ENCODE measurements around the gene HMX1. TPM values are rescaled to one million over a fixed set of nuclear protein-coding genes. Genes with fewer than 3 reads are reported as not detected.
A peak's percentile ranks its signal among the peaks of the same experiment; 100 is the strongest.

The HMX1 gene
- total RNA-seq, 2 donors from 2014 or later: not detected

- Mint-ChIP-seq H3K27ac (no peak overlapping the region), H3K9me3 (no peaks in the 10 kb centered on the region), H3K36me3 (no peaks in the 10 kb centered on the region)
- ATAC-seq: no peak
- no peak for DNase-seq (ENCODE audit: low spot score in 2 of 2)
These were observed 39.3 kb downstream of the HMX1 start for GRCh38 chr4:8832113-8832915.

DNA sequence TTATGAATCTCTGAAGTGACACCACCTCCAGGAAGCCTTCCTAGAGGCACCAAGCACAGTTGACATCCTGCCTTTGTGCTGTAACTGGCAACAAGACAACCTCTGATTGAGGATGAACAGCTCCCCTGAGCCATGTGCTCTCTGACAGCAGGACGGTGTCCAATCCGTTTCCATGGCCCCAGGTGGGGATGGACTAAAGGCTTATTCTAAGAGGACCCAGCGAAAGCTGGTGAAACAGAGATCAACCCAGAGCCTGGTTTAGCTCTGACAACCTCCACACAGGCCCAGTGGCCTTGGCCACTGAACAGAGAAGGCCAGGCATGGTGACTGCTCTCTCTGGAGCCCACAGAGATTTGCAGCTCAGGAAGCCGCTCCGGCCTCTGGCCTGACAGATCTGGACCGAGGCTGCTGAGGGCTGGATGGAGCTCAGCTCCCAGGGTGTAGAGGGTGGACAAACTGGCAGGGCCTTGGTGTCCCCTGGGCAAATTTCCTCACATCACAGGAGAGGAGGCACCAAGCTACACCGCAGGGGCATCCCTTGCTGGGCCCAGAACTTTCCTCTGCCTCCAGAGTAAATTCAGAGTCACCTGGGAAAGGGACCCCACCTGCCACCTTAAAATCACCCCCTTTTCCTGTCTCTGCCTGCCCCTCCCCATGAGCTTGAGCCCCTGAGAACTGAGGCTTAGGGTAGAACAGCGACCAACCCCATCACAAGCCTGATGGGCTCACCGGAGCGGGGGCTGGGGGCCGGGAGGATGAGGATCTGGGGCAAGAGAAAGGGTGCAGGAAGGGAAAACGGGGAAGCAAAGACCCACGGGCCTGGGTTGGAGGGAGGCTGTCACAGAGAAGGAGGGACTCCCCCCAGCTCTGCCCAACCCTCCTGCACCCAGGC lies 40.2 kb downstream of the HMX1 start:
- Mint-ChIP-seq H3K36me3 (no peaks in the 10 kb centered on the region), H3K27ac (no peak overlapping the region), H3K9me3 (no peaks in the 10 kb centered on the region)
- peak in 1 of 2 donors; percentile 14 for DNase-seq (ENCODE audit: low spot score in 2 of 2)
- no peak for ATAC-seq

DNA sequence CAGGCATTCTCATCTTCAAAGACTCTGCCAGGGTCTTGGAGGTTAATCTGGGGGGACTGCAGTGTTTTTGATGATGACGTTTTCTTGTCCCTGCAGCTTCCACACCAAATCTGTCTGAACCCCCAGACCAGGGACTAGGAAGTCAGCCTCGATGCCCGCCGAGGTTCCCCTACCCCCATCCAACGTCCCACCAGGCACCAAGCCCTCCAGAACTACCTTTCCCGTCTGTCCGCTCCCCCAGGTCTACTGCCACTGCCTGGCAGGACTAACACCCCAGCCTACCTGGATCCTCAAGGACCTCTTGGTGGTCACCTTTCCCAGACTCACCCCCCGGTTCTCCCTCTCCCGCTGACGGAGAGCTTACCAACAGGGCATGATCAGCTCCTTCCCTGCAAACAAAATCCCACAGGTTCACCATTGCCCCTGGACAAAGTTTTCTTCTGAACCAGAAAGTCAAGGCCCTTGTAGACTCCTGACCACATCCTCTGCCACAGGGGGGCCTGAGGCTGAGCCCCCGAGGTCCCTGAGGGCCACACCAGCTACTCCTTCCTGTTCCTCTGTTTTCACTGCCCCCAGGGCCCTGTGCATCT lies 40.9 kb downstream of the HMX1 start:
- Mint-ChIP-seq H3K27ac (no peak overlapping the region), H3K9me3 (no peaks in the 10 kb centered on the region), H3K36me3 (no peaks in the 10 kb centered on the region)
- DNase-seq (ENCODE audit: low spot score in 2 of 2) (no peak), ATAC-seq (no peak)

DNA sequence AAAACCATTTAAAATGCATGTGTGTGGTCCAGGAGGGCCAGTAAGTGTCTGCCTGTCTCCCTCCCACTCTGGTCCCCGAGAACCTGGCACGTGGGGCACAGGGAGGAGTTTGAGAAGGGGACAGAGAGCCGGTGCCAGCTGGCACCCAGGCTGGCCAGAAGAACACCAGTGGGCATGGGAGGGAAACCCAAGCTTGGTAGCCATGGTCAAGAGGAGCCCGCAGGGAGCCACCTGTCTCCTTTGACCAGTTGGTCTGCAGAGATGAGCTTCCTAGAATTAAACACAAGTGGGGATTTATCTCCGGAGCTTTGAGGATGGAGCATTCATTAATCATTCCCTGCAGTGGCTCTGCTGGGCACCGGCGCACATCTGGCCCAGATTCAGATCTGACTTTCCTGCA lies 41.6 kb downstream of the HMX1 start:
- H3K27ac Mint-ChIP-seq: no peak overlapping the region
- ATAC-seq: no peak
- H3K9me3 Mint-ChIP-seq: no peaks in the 10 kb centered on the region
- peak in 1 of 2 donors; percentile 33 for DNase-seq (ENCODE audit: low spot score in 2 of 2)
- no peaks in the 10 kb centered on the region for H3K36me3 Mint-ChIP-seq

- no peaks in the 10 kb centered on the region for H3K36me3 Mint-ChIP-seq
- peak in 1 of 2 donors; percentile 3 for DNase-seq (ENCODE audit: low spot score in 2 of 2)
- H3K9me3 Mint-ChIP-seq: no peaks in the 10 kb centered on the region
- no peak for ATAC-seq
- H3K27ac Mint-ChIP-seq: no peak overlapping the region
These were observed 42.1 kb downstream of the HMX1 start for GRCh38 chr4:8829584-8829983.

GRCh38 chr4:8828869-8829268 lies 42.8 kb downstream of the HMX1 start:
- H3K27ac Mint-ChIP-seq: no peak overlapping the region
- no peaks in the 10 kb centered on the region for H3K36me3 Mint-ChIP-seq
- no peak for ATAC-seq
- no peaks in the 10 kb centered on the region for H3K9me3 Mint-ChIP-seq
- peak in 1 of 2 donors; percentile 3 for DNase-seq (ENCODE audit: low spot score in 2 of 2)

- Mint-ChIP-seq H3K27ac (no peak overlapping the region), H3K9me3 (no peaks in the 10 kb centered on the region), H3K36me3 (no peaks in the 10 kb centered on the region)
- DNase-seq (ENCODE audit: low spot score in 2 of 2): no peak
- ATAC-seq: no peak
These were observed 50.3 kb downstream of the HMX1 start for GRCh38 chr4:8821151-8821950.

GRCh38 chr4:8820178-8821102 lies 51.2 kb downstream of the HMX1 start:
- ATAC-seq (no peak), DNase-seq (ENCODE audit: low spot score in 2 of 2) (no peak)
- Mint-ChIP-seq H3K27ac (no peak overlapping the region), H3K9me3 (no peaks in the 10 kb centered on the region), H3K36me3 (no peaks in the 10 kb centered on the region)

GRCh38 chr4:8819473-8820177 lies 52.0 kb downstream of the HMX1 start:
- Mint-ChIP-seq H3K36me3 (no peaks in the 10 kb centered on the region), H3K27ac (no peak overlapping the region), H3K9me3 (no peaks in the 10 kb centered on the region)
- DNase-seq (ENCODE audit: low spot score in 2 of 2) (no peak), ATAC-seq (no peak)

- Mint-ChIP-seq H3K36me3 (no peaks in the 10 kb centered on the region), H3K27ac (no peak overlapping the region), H3K9me3 (no peaks in the 10 kb centered on the region)
- no peak for ATAC-seq
- no peak for DNase-seq (ENCODE audit: low spot score in 2 of 2)
These were observed 52.6 kb downstream of the HMX1 start for GRCh38 chr4:8819019-8819418.

DNA sequence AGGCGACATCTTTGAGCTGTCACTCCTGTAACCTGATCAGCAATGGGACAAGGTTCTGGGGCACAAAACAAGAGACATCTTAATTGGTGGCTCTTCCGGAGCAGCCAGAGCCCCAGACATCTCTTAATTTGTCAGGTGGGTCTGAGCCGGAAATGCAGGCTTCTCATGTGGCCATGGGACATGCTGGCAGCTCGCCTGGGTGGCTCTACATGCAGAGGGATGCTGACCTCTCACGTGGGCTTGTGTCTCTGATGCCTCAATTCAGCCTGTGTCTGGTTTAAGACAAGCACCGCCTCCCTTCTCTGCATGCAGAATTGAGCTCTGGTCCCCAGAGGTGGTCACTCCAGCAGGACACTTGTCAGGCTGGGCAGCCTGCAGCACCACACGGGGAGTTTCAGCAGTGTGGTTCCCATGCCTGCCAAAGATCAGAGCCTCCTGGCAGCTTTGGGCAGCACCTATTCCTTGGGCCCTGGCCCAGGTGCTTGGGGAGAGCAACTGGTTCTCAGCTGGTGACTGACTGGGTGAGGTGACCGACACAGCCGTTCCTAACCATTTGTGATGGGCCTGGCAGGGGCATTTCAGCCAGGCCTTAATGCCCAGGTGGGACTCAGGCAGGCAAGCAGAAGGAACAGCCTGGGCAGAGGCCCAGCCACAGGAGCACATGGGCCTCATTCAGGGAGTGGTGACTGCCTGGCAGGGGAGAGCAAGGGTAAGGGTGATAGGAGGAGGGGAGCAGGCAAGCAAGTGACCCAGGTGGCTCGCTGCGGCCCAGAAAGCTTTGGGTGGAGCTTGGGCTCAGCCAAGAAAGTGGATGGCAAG lies 53.4 kb downstream of the HMX1 start:
- DNase-seq (ENCODE audit: low spot score in 2 of 2) (no peak), ATAC-seq (no peak)
- Mint-ChIP-seq H3K27ac (no peak overlapping the region), H3K36me3 (no peaks in the 10 kb centered on the region), H3K9me3 (no peaks in the 10 kb centered on the region)

GRCh38 chr4:8817813-8818062 lies 53.9 kb downstream of the HMX1 start:
- no peak for ATAC-seq
- Mint-ChIP-seq H3K27ac (no peak overlapping the region), H3K9me3 (no peaks in the 10 kb centered on the region)

GRCh38 chr4:8817096-8817812 lies 54.4 kb downstream of the HMX1 start:
- H3K27ac Mint-ChIP-seq: no peak overlapping the region
- H3K36me3 Mint-ChIP-seq: no peaks in the 10 kb centered on the region
- peak in 1 of 2 donors; percentile 25 for DNase-seq (ENCODE audit: low spot score in 2 of 2)
- no peak for ATAC-seq
- H3K9me3 Mint-ChIP-seq: no peaks in the 10 kb centered on the region

More at GRCh38 chr4:8817813-8818062, 53.9 kb downstream of the HMX1 start:
- no peak for DNase-seq (ENCODE audit: low spot score in 2 of 2)
- no peaks in the 10 kb centered on the region for H3K36me3 Mint-ChIP-seq

Data from activated naive CD4-positive, alpha-beta T cell treated with anti-CD3 and anti-CD28 coated beads, Interleukin-2, amount 50 U/mL, for 72 hours (primary cell).